GM23248 (cell line): ENCODE data around the gene DIPK2A. TPM values are rescaled to one million over a fixed set of nuclear protein-coding genes. Genes with fewer than 3 reads are reported as not detected.
A peak's percentile ranks its signal among the peaks of the same experiment; 100 is the strongest.

Experiments
- DNase-seq: peaks from one replicate; pipeline ENCODE4 v3.0.0-alpha.2; 2015
- H2AFZ ChIP-seq: fragments of 200-600 bp; sonication (generic); 2 replicates; pipeline ENCODE4 v1.6.1; 2016; ENCODE audit warnings: antibody characterized with exemption
- H3F3A ChIP-seq: fragments of 200-600 bp; sonication (generic); 2 replicates; pipeline ENCODE4 v1.6.1; 2016; ENCODE audit warnings: mild to moderate bottlenecking, antibody characterized with exemption, mixed run types; ENCODE audit not compliant: insufficient read depth
- H3K27ac ChIP-seq: fragments of 200-600 bp; sonication (generic); 2 replicates; pipeline ENCODE4 v1.5.1; 2016; ENCODE audit warnings: mild to moderate bottlenecking
- H3K27me3 ChIP-seq: fragments of 200-600 bp; sonication (generic); replicated peaks from 2 replicates; pipeline ENCODE4 v1.6.1; 2016; ENCODE audit warnings: mild to moderate bottlenecking; ENCODE audit not compliant: insufficient read depth
- H3K36me3 ChIP-seq: fragments of 200-600 bp; sonication (generic); 2 replicates; pipeline ENCODE4 v1.6.1; 2016; ENCODE audit warnings: low read depth, mild to moderate bottlenecking
- H3K4me1 ChIP-seq: fragments of 200-600 bp; sonication (generic); 2 replicates; pipeline ENCODE4 v1.6.1; 2016; ENCODE audit warnings: mild to moderate bottlenecking; ENCODE audit not compliant: insufficient read depth
- H3K4me2 ChIP-seq: fragments of 200-600 bp; sonication (generic); one replicate; pipeline ENCODE4 v1.6.1; 2016; ENCODE audit warnings: mild to moderate bottlenecking; ENCODE audit not compliant: unreplicated experiment
- H3K4me3 ChIP-seq: fragments of 200-600 bp; sonication (generic); 2 replicates; pipeline ENCODE4 v1.5.1; 2016; ENCODE audit warnings: mild to moderate bottlenecking
- H3K79me2 ChIP-seq: fragments of 200-600 bp; sonication (generic); 2 replicates; pipeline ENCODE4 v1.6.1; 2016; ENCODE audit warnings: mild to moderate bottlenecking; ENCODE audit not compliant: insufficient read depth
- H3K9ac ChIP-seq: fragments of 200-600 bp; sonication (generic); 2 replicates; pipeline ENCODE4 v1.6.1; 2016; ENCODE audit warnings: mild to moderate bottlenecking
- H3K9me2 ChIP-seq: fragments of 200-600 bp; sonication (generic); 2 replicates; pipeline ENCODE4 v1.6.1; 2016; ENCODE audit warnings: mixed run types, mild to moderate bottlenecking, moderate library complexity; ENCODE audit not compliant: insufficient read depth
- H3K9me3 ChIP-seq: fragments of 200-600 bp; sonication (generic); one replicate; pipeline ENCODE4 v1.6.1; 2017; ENCODE audit warnings: low read depth
- H4K20me1 ChIP-seq: fragments of 200-600 bp; sonication (generic); 2 replicates; pipeline ENCODE4 v1.6.0; 2016; ENCODE audit not compliant: insufficient read depth
- EZH2 ChIP-seq: fragments of 200-600 bp; sonication (generic); IDR thresholded peaks from 2 replicates; pipeline ENCODE4 v1.6.1; 2018; ENCODE audit warnings: antibody characterized with exemption, mild to moderate bottlenecking; ENCODE audit not compliant: insufficient read depth, poor library complexity, severe bottlenecking
- EZH2phosphoT487 ChIP-seq: fragments of 200-600 bp; sonication (generic); IDR thresholded peaks from 2 replicates; pipeline ENCODE4 v1.6.1; 2018; ENCODE audit warnings: antibody characterized with exemption, moderate library complexity, mild to moderate bottlenecking, low read depth; ENCODE audit not compliant: insufficient read depth
- WGBS, 2 experiments: methylation state at CpG; one replicate each; pipeline ENCODE4 v1.1.6; 2015 to 2017; ENCODE audit warnings: low lambda C conversion rate in 2 of 2, low coverage in 1 of 2; ENCODE audit errors: missing lambda C conversion rate in 2 of 2; 5-methylcytosine and 5-hydroxymethylcytosine counted together
- in situ Hi-C: fragments of 300-500 bp; cut with MboI; formaldehyde crosslinking; loops from 2 replicates; pipeline ENCODE4 v1.15.0; 2020
- polyA plus RNA-seq: library from polyadenylated mRNA; unstranded; fragments of >200 nt; fragmentation: Nextera tagmentation; extraction: Ambion mirVana; gene quantifications from 2 replicates; pipeline ENCODE4 v1.2.1, GENCODE V29; 2016
- total RNA-seq: library from RNA; depleted of rRNA; stranded (reverse); fragments of >200 nt; shearing (Covaris generic); gene quantifications from 2 replicates; pipeline ENCODE4 v1.2.3, GENCODE V29; 2014

The DIPK2A gene
- total and polyA plus RNA-seq, 2 experiments from 2014 or later, result 12.3 to 17.8 TPM

GRCh38 chr3:143998266-143998665 lies 26.6 kb downstream of the DIPK2A start:
- Histone ChIP-seq H3K4me2 (no peak overlapping the region), H3K9ac (no peak overlapping the region)
- TF ChIP-seq EZH2phosphoT487, result no peak
- TF ChIP-seq EZH2, result no peak

GRCh38 chr3:144003051-144003450 lies 31.4 kb downstream of the DIPK2A start:
- H3K27ac ChIP-seq, result no peak overlapping the region
- in situ Hi-C loops, result no loop called here

More at GRCh38 chr3:143998266-143998665, 26.6 kb downstream of the DIPK2A start:
- Histone ChIP-seq H3F3A (no peaks in the 10 kb centered on the region), H3K36me3 (0 out of 2 replicates have a peak, but pooled peaks cover 6% of the 10 kb centered on the region), H2AFZ (no peak overlapping the region), H3K79me2 (no peaks in the 10 kb centered on the region), H3K9me3 (no peaks in the 10 kb centered on the region), H3K4me1 (no peaks in the 10 kb centered on the region), H3K27me3 (no peaks in the 10 kb centered on the region), H3K9me2 (no peaks in the 10 kb centered on the region), H3K27ac (no peak overlapping the region), H3K4me3 (no peak overlapping the region), H4K20me1 (no peaks in the 10 kb centered on the region)
- WGBS, 2 experiments, result 71 to 72% methylated on average over 6 of the region's 6 CpGs
- in situ Hi-C loops, result no loop called here
- peak; percentile 34 for DNase-seq

GRCh38 chr3:144010371-144010770 lies 38.7 kb downstream of the DIPK2A start:
- H3K4me3 ChIP-seq, result no peak overlapping the region
- no peak overlapping the region for H3K27ac ChIP-seq
- H3K9me3 ChIP-seq, result no peaks in the 10 kb centered on the region
- no peak for DNase-seq
- no peak overlapping the region for H2AFZ ChIP-seq
- no peaks in the 10 kb centered on the region for H3K4me1 ChIP-seq
- 81 to 84% methylated on average over 4 of the region's 4 CpGs for WGBS, 2 experiments
- H3K79me2 ChIP-seq, result no peaks in the 10 kb centered on the region
- H3K36me3 ChIP-seq, result no peaks in the 10 kb centered on the region
- H3K27me3 ChIP-seq, result no peaks in the 10 kb centered on the region
- H3K9me2 ChIP-seq, result no peaks in the 10 kb centered on the region
- no peak overlapping the region for H3K9ac ChIP-seq
- no peaks in the 10 kb centered on the region for H3F3A ChIP-seq
- H3K4me2 ChIP-seq, result no peak overlapping the region
- no peaks in the 10 kb centered on the region for H4K20me1 ChIP-seq
- TF ChIP-seq EZH2 (no peak), EZH2phosphoT487 (no peak)
- in situ Hi-C loops, result no loop called here

More at GRCh38 chr3:144003051-144003450, 31.4 kb downstream of the DIPK2A start:
- Histone ChIP-seq H3K9me3 (no peaks in the 10 kb centered on the region), H3K4me1 (no peaks in the 10 kb centered on the region), H3K36me3 (no peaks in the 10 kb centered on the region), H3K4me3 (no peak overlapping the region), H4K20me1 (no peaks in the 10 kb centered on the region), H3K27me3 (no peaks in the 10 kb centered on the region), H3K79me2 (no peaks in the 10 kb centered on the region), H3K9me2 (no peaks in the 10 kb centered on the region), H3K9ac (no peak overlapping the region), H3F3A (no peaks in the 10 kb centered on the region), H2AFZ (no peak overlapping the region), H3K4me2 (no peak overlapping the region)
- no peak for TF ChIP-seq EZH2
- no peak for TF ChIP-seq EZH2phosphoT487
- whole genome bisulfite sequencing, 2 experiments, result 96 to 100% methylated on average over 1 of the region's 1 CpG
- no peak for DNase-seq

GRCh38 chr3:144011251-144011799 lies 39.7 kb downstream of the DIPK2A start:
- H3K9ac ChIP-seq, result no peak overlapping the region
- DNase-seq, result no peak
- H3F3A ChIP-seq, result no peaks in the 10 kb centered on the region
- WGBS, 2 experiments, result 92 to 93% methylated on average over 3 of the region's 3 CpGs
- H3K27ac ChIP-seq, result no peak overlapping the region
- no peak overlapping the region for H2AFZ ChIP-seq
- no peaks in the 10 kb centered on the region for H3K79me2 ChIP-seq
- no peaks in the 10 kb centered on the region for H3K27me3 ChIP-seq
- no peaks in the 10 kb centered on the region for H3K9me2 ChIP-seq
- H3K4me2 ChIP-seq, result no peak overlapping the region
- H4K20me1 ChIP-seq, result no peaks in the 10 kb centered on the region
- TF ChIP-seq EZH2, result no peak
- TF ChIP-seq EZH2phosphoT487, result no peak
- in situ Hi-C loops, result no loop called here
- no peaks in the 10 kb centered on the region for H3K4me1 ChIP-seq
- H3K9me3 ChIP-seq, result no peaks in the 10 kb centered on the region
- H3K36me3 ChIP-seq, result no peaks in the 10 kb centered on the region
- no peak overlapping the region for H3K4me3 ChIP-seq
